ENCODE data around the gene PRKAA2.
"Not testable (repeated sequence)": the region's sequence is repeated elsewhere in the genome, so short reads cannot be mapped to it uniquely, and the experiment has no call there.

PRKAA2 gene

GRCh38 chr1:56644919-56645676, at the start of gene PRKAA2:
TSS of gene PRKAA2 (plus strand) at chr1:56645314. CDS start at chr1:56645388, 74 bp downstream.
- no peak for DNase-seq (ENCODE audit: low read depth in 2 of 2)

DNA sequence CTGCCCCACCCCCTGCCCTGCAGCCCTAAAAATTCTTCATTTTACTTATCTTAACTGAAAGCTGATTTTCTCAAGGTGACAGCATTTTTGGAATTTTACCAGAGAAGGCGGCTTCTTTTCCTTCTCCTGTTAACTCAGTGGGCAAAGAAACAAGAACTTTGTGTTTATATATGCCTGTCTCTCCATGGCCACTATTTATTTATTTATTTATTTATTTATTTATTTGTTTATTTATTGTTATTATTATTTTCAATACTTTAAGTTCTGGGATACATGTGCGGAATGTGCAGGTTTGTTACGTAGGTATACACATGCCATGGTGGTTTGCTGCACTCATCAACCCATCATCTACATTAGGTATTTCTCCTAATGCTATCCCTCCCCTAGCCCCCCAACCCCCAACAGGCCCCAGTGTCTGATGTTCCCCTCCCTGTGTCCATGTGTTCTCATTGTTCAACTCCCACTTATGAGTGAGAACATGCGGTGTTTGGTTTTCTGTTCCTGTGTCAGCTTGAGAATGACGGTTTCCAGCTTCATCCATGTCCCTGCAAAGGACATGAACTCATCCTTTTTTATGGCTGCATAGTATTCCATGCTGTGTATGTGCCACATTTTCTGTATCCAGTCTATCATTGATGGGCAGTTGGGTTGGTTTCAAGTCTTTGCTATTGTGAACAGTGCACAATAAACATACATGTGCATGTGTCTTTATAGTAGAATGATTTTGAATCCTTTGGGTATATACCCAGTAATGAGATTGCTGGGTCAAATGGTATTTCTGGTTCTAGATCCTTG, 49.5 kb upstream of the PRKAA2 start:
- not testable (repeated sequence) for DNase-seq (ENCODE audit: low read depth in 2 of 2)

- not testable (repeated sequence) for DNase-seq (ENCODE audit: low read depth in 2 of 2)
Measured at GRCh38 chr1:56610097-56610496, 35.0 kb upstream of the PRKAA2 start.

GRCh38 chr1:56610770-56611169, 34.3 kb upstream of the PRKAA2 start:
- not testable (repeated sequence) for DNase-seq (ENCODE audit: low read depth in 2 of 2)

- no peak for DNase-seq (ENCODE audit: low read depth in 2 of 2)
Measured at GRCh38 chr1:56617141-56617540, 28.0 kb upstream of the PRKAA2 start.

GRCh38 chr1:56625819-56626440, 19.2 kb upstream of the PRKAA2 start:
- DNase-seq (ENCODE audit: low read depth in 2 of 2) = no peak

DNA sequence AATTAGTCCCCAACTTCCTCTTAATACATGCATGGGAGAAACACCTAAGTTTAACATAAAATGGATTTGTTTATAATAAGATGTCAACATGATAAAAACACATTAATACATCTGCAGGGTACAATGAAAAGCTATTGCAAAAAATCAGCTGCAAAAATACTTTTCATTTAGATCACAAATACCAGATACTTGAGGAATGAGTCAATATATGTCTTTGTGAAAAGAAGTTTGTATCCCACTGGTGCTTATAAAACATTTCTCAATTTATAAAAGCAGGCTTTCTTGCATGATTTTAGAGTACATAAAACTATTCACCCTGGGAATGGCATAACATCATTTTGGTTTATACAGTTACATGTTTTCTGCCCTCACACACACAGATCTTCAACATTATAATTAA, 18.6 kb upstream of the PRKAA2 start:
- DNase-seq (ENCODE audit: low read depth in 2 of 2) = no peak

DNA sequence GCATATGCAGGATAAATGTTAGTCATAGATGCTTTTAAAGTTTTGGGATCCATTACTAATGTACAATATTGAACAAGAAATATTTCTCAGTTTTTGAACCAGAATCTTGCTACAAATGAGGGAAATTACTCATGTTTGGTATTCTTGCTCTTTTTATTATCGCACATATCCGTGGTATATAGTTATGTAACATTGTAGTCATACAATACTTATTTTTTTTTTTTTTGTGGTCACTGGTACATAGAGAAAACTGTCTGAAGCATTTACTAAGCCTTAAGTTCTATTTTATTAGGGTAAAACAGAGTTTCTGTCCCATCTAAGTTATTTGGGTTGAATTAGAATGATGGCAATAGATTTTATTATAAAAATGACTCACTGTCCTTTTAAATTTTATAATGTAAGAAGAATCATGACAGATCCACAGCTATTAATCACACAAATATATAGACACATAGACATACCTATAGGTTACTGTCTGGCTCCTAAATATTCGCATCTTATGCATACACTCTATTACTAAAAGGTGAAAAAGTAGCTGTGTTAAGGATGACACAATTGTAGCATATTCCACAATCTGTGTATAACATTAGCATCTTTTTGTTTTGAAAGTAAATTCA, 18.0 kb upstream of the PRKAA2 start:
- DNase-seq (ENCODE audit: low read depth in 2 of 2) = no peak

DNA sequence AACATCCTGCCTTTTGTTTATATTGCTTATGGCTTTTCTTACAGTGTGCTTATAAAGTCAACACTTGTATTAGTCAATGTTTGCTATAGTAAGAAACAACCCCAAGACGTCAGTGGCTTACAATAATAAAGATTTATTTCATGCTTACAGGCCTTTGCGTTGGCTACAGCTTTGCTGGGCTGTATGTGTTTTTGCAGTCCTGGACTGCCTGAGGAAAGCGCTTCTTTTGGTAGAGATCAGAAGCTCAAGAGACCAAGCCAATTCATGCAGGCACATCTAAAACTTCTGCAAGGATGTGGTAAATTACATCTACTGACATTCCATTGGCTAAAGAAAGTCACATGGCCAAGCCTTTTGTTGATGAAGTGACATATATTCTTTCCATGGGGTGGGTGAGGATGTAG, 17.5 kb upstream of the PRKAA2 start:
- DNase-seq (ENCODE audit: low read depth in 2 of 2) = no peak

- DNase-seq (ENCODE audit: low read depth in 2 of 2) = no peak
Measured at GRCh38 chr1:56630786-56631185, 14.3 kb upstream of the PRKAA2 start.

DNA sequence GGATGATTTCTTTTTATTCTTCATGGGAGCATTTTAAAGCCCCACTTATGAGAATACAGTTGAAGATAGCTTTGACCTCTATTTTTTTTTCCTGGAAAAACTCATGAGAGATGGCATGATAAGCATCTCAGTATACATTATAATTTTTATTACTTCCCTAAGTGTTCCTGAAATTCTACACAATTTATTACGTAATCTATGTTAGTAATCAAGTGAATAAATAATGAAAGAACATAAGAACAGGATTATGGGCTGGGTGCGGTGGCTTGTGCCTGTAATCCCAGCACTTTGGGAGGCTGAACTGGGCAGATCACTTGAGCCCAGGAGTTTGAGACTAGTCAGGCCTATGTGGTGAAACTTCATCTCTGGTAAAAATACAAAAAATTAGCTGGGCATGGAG, 13.2 kb upstream of the PRKAA2 start:
- DNase-seq (ENCODE audit: low read depth in 2 of 2) = no peak

DNA sequence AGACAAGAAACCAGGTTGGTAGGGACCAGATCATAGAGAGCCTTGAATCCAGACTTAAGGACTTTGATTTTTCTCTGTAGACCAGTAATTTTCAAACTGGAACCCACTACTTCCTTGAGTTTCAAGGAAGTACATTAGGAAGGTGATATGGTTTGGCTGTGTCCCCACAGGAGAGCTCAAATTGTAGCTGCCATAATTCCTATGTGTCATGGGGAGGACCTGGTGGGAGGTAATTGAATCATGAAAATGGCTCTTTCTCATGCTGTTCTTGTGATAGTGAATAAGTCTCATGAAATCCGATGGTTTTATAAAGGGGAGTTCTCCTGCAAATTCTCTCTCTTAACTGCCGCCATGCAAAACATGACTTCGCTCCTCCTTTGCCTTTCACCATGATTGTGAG, 10.1 kb upstream of the PRKAA2 start:
- no peak for DNase-seq (ENCODE audit: low read depth in 2 of 2)

GRCh38 chr1:56638248-56638647, 6.9 kb upstream of the PRKAA2 start:
- no peak for DNase-seq (ENCODE audit: low read depth in 2 of 2)

GRCh38 chr1:56639211-56639610, 5.9 kb upstream of the PRKAA2 start:
- no peak for DNase-seq (ENCODE audit: low read depth in 2 of 2)

DNA sequence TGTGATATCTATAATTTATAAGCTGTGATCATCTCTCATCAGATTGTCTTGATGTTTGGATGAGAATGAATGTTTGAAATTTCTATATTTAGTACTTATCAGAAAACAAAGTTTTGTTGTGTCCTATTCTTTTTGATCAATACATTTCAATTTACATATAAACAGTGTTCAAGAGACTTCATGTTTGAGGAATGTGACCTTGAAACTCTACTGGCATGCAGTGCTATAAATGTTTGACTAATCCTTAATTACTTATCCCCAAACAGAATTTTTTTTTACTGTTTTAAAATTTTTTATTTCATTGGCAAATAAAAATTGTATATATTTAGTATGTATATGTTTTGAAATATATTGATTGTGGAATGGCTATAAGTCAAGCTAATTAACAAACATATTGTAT, 1.5 kb upstream of the PRKAA2 start:
- DNase-seq (ENCODE audit: low read depth in 2 of 2) = no peak

DNA sequence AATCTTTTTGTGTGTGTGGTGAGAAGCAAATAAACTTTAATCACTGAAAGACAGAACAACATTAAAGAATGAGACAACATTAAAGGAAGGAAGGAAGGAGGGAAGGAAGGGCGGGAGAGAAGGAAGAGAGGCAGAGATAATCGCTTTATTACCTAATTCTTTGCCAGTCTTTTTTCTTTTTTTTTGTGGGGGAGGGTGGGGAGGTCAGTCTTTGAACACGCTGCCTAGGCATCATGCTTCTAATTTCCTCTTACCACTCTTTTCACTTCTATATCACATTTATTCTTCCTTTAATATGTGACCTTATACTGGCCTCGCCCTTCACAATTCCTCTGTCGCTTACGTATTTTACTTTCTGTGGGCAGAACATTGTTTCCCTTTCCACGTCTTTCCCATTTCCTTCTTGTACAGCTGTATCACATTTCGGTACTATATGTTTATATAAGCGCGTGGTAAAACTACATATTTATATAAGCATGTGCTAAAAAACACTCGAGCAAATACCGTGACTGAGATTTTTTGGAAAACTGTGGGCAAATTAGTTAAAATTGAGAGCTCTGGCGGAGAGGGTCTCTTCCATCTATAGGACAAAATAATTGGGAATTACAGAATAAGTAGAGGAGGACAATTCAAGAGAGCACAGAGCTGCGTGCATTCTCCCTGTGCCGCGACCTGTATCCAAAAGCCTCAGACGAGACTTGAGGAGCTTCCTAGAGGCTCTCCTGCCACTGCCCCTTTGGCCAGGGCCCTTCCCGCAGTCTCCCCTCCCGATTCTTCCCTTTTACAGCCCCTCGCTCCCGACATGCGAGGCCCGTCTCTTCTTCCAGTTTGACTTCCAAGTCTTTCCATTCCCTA, 823 bp upstream of the PRKAA2 start:
- DNase-seq (ENCODE audit: low read depth in 2 of 2) = no peak

DNA sequence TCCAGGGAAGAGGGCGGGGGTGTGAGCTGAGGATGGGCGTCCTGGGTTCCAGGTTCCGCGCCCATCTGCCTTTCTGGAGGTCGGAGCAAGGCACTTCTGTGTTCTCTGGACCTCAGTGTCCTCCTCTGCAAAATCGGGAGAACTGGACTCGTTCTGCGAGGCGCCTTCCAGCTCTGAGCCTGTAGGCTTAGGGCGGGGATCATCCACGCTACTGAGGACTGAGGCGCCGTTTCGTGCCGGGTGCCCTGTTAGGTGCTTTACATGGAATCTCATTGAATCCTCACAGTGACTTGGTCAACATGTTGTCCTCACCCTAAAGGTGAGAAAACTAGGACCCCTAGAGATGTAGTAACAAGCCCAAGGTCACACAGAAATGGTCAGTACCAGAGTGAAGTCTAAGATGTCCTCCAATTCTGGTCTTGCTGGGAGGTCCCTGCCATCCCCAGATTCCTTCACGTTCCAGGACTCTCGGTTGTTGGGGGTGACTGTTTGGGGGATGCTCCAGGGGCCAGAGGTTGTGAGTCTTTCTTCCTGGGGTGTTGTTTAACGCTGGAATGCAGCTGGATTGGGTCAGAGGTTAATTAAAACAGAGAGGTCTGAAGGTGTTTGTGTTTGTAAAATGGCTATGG, 677 bp downstream of the PRKAA2 start:
- DNase-seq (ENCODE audit: low read depth in 2 of 2) = no peak

- DNase-seq (ENCODE audit: low read depth in 2 of 2) = no peak
Measured at GRCh38 chr1:56646611-56647010, 1.5 kb downstream of the PRKAA2 start.

DNA sequence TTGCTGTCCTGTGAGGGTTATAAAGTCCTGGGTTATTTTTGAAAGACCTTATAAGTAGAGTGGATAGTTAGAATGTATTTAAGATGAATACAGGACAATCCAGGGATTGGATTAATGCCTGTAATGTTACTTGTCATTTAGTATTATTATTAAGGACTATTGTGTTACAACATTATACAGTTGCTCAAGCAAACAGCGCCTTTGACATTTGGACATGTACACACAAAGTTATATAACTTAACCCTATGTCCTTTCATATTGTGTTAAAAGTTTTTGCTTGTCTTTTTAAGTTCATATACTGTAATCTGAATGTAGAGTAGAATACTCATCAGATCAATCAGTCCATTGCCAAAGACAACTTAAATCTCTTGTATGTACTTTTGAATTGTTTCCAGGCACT, 2.0 kb downstream of the PRKAA2 start:
- DNase-seq (ENCODE audit: low read depth in 2 of 2) = no peak

DNA sequence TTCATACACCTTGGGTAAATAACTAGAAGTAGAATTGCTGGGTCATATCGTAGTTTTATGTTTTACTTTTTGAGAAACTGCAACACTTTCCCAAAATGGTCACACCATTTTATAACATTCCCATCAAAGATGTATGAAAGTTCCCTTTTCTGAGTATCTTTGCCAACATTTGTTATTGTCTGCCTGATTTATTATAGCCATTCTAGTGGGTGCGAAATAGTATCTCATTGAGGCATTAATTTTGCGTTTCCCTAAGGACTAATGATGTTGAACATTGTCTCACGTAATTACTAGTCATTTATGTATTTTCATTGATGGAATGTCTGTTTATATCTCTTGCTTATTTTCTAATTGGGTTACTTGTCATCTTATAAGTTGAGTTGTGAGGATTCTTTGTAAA, 3.4 kb downstream of the PRKAA2 start:
- no peak for DNase-seq (ENCODE audit: low read depth in 2 of 2)
